Ramos (cell line): ENCODE results near the gene RAP1GAP2.

Experiments used
- in situ Hi-C: fragments of 300-500 bp; cut with MboI; formaldehyde crosslinking; loops from one replicate; pipeline ENCODE4 v1.14.3; 2022; ENCODE audit warnings: low sequenced_read_pairs; ENCODE audit not compliant: unreplicated experiment

RAP1GAP2 gene

DNA sequence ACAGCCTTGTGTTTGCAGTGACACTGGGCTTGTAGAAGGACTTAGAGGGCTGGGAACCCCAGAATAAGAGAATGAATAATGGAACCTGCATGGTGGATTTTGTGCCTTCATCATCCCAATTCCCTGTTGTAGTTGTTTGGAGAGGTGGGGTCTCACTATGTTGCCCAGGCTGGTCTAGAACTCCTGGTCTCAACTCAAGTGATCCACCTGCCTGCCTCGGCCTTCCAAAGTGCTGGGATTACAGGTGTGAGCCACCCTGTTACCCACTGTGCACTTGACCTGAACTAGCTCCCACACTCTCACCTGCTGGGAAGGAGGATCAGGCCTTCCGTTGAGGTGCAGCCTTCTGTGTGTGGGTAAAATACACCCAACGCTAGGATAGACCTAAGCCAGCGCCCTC lies 55.4 kb downstream of the RAP1GAP2 start:
- in situ Hi-C loops: no loop called here

DNA sequence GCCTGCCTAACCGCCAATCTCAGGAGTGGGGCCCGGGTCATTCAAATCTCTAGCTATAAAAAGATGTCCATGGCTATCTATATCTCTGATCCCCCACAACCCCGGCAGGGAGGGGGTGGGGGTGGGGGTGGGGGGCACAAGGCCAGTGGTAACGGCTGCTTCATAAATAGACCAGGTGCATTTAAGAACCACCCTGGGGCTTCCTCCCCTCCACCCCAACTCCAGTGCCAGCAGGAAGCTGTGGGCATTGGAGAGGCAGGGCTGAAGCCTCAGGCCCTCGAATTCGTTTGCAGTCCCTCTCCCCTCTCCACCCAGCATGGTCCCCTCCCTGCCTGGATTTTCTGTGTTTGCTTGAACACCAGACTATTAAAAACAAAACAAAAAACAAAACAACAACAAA lies 56.0 kb downstream of the RAP1GAP2 start:
- in situ Hi-C loops: no loop called here

DNA sequence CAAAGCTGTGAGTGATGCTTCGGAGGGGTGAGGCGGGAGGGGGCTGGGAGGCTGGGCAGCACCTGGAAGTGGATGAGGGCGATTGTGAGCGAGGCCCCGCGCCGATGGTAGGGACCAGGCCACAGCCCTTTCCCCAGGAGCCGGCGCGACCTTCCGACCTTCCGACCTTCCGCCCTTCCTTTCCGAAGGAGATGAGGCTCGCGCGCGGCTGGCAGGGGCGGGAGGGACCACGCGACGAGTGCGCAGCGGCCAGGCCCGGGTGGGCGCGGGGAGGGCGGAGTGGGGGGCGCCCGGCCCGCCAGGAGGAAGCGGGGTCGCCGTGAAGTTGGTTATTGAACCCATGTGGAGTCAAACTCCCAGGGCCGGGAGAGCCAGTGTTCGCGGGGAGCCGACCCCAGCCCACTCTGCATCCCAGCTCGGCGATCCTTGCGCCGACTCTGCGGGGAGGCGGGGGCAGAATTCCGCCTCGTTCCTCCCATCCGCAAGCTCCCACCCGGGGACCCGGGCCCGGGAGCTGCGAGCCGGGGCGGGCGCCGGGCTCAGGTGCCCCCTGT lies 56.6 kb downstream of the RAP1GAP2 start:
- in situ Hi-C loops: no loop called here

DNA sequence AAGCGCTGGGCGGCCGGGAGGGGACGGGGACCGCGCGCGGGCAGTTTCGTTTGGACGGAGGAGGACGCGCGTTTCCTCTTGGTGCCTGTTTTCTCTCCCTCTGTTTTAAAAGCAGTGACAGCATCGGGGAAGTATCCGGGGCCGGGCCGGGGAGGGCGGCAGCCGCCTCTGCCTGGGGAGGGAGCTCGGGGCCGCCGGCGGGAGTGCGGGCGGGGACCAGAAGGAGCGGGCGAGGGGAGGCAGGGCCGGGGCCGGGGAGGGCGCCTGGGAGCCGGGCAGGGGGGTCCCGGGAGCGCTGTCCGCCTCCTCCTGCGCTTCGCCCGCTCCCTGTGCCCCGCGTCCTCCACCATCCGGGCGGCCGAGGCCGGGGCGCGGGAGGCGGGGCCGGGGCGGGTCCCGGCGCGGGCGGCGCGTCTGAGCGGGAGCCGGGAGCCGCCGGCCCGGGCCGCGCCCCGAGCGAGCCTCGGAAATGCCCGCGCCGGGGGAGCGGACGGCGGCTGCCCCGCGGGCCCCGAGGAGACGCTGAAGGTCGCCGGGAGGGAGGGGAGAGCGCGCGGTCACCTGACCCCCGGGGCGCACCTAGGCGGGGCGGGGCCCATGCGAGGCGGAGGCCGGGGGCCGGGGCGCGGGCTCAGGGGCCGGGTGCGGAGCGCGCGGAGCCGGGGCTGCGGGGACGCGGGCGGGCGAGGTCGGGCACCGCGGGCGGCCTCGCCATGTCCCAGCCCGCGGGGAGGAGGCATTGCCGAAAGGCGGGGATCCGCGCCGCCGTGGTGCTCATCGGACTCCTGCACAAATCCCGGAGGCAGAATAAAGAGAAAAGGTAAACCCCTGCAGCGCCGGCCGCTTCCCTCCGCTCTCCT lies 57.3 kb downstream of the RAP1GAP2 start:
- in situ Hi-C loops: no loop called here

DNA sequence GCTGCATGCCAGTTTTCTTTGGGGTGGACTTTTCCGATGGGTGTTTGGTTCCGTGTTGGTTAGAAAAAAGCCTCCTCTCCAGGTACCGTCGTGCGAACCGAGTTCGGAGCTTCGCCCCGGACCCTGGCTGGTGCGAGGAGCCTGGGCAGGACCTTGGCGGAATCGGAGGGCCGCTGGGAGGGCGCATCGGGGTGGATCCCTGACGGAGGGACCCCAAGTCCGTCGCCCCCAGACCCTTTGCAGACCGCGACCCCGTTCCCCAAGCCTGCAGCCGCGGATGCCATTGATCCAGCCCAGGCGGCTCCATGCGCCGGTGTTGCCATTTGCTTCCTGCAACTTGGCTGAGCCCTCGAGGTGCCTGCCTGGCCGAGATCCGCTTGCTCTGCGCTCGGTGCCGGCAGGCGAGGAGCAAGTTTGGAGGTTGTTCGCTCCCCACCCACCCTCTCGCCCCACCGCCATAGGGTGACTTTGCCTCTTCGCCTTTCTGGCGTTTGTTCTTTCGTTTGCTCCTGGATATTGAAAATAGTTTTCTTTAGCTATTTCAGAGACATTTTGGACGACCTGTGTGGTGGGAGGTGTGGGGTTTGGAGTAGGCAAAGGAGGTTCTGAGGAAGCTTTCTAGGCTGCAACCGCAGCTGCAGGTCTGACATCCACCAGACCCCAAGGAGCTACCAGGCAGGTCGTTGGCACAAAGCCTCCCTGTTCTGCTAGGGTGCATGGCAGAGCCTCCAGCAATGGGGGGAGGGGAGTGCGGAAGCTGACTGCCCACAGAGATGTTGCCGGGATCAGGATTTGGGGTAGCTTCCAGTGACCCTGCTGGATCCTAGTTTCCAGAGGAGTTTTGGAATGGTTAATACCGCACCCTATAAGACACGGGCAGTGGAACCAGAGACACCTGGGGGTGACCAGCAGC lies 58.2 kb downstream of the RAP1GAP2 start:
- in situ Hi-C loops: no loop called here

DNA sequence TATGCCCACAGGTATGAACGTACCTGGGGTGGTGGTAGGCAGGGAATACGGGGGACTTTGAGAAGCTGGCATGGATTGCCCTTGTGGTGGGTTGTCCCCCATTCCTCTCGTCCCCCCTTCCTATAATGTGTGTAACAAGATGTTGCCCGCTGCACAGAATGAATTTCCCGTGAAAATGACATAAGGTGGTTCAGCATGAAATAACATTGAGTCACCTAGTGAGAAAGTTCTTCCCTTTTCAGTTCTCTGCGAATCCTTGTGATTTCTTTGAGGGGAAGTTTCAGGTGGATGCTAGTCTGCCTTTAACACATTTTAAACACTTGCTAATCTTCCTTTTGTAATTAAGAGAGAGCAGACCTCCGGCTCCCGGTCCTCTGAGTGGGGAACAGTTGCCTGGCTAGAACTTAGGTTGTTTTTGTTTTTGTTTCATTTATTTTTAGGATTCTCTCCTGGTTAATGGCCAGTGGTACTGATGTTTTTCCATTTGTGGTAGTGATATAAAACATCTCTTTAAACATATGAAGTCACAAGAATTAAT lies 58.9 kb downstream of the RAP1GAP2 start:
- in situ Hi-C loops: no loop called here

DNA sequence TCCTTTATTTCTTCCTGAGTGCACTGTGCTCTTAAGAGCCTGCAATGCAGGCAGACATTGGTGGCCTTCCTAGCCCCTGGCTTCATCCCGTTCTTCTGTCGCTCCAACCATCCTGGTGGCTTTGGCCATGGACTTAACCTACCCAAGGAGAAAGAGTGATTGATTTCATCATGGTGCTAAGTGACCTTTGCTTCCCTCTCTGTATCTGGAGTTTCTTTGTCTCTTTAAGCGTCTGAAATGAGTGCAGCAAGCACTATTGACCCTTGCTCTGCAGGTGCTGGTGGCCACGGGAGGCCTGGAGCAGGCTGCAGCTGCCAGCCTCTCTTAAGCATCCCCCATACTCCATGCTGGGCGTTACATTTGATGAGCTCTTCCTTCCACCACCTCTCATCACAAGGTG lies 60.5 kb downstream of the RAP1GAP2 start:
- in situ Hi-C loops: no loop called here

DNA sequence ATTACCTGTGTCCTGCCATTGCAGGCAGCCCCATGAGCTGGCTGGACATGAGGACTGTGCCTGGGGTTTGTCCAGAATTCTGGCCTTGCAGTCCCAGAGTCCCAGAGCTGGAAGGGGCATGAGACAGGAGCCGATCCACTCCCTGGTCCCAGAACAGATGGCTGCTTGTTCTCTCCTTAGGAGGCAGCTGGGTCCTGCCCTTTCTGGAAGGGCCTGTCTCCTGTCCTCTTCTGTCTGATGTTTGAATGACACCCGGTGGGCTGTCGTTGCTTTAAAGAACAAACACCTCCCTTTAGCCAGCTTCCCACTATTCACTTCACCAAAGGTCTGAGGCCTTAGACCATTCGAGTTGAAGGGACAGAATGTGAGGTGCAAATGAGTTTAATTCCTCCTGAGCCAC lies 63.8 kb downstream of the RAP1GAP2 start:
- in situ Hi-C loops: no loop called here

DNA sequence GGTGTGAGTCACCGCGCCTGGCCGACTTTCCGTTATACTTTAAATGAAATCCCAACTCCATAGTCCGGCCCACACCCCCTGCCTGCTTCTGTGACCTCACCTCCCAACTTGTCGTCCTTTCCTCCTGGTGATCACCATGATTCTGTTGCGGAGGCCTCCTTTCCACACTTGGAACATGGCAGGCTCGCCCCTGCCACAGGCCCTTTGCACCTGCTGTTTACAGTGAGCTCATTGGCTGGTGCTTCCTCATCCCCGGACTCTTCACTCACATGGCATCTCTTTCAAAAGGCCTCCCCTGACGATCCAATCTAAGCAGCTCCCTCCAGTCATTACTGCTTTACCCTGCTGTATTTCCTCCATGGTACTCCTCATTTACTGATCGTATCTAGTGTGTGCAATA lies 64.6 kb downstream of the RAP1GAP2 start:
- in situ Hi-C loops: no loop called here

DNA sequence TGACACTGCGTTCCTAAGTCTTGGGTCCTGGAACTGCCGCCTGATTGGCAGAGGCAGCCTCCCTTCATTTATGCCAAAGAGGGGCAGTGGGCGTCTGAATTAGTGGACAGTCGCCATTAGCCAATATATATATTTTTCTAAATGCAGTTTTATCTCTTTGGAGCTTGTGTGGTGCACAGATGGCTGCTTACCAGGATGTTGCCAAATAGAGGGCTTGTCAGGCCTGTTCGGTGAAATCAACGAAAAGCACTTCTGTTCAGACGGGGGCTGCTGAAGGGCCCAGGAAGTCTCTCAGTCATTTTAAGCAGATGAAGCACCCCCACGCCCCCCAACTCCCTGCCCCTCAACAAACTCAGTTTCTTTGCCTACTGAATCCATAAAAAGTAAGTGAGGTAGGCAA lies 66.0 kb downstream of the RAP1GAP2 start:
- in situ Hi-C loops: no loop called here

DNA sequence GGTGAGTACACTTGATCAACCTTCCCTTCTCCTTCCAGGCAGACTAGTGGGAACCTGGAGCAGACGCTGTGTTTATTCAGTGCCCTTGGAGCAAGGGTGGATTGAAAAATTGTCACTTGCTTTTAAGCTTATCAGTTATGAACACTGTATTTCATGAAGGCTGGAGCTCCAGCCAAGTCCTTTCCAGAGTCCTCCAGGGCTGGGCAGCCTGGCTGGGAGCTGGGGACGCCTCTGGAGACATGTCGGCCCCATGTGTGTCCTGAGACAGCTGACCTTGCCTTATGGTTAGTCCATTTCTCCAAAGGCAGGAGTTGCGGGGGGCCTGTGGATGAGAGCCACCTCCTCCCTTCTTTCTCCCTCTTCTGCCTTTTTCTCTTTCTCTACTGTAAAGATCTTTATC lies 67.0 kb downstream of the RAP1GAP2 start:
- in situ Hi-C loops: no loop called here

DNA sequence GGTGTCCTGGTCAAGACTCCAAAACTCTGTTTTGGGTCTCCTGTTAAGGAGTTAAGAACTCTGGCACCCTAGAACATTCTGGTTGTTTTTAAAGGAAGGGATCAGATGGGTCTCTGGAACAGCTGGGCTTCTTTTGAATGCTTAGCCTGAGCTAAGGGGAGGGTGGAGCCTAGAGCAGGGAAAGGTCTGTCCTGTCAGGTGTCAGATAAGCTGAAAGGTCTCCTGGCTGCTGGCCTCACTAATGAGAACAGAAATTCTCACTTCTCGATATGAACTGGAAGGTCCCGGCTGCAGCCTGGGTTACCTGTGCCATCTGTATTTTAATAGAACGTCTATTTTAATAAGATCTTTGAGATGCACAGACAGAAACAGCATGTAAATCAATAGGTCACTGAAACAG lies 69.0 kb downstream of the RAP1GAP2 start:
- in situ Hi-C loops: no loop called here

DNA sequence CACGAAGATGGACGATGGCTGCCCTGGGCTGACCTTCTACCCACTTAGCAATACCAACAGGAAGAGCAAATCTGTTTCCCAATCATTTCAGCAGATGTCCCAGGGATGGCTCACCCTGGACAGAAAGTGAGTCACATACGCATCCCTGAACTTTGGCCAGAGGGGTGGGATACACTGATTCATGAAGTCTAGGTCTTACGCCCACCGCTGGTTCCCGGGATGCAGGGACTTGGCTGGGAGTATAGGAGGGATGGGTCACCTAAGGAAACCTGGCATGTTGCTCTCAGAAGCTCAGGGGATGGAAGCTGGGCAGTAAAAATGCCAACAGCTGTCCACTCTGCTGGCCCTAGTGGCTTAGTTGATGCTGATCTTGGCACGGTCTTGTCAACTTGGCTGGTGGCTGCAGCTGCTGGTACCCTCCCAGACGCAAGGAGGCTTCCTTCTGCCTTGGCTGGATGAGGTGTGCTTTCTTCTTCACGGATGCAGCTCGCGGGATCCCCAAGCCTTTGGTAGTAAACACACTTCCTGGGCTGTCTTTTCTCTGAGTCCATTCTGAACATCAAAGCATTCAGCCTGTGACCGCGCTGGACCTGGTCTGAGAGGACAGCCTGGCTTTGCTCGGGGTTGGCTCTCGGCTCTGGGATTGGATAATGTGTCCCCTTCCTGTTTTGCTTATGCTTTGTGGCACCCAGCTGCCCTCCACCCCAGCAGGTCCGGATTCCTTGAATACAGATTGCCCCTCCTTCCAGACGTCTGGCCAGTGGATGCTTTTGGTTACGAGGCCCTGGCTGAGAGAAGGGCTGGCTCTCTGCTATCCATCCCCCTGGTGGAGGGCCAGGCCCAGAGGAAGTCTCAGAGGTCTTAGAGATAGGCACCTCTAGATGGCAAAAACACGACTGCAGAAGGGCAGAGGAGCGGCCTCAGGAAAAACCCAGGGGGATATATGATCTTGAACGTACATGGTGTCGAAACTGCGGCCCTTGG lies 71.5 kb downstream of the RAP1GAP2 start:
- in situ Hi-C loops: no loop called here

DNA sequence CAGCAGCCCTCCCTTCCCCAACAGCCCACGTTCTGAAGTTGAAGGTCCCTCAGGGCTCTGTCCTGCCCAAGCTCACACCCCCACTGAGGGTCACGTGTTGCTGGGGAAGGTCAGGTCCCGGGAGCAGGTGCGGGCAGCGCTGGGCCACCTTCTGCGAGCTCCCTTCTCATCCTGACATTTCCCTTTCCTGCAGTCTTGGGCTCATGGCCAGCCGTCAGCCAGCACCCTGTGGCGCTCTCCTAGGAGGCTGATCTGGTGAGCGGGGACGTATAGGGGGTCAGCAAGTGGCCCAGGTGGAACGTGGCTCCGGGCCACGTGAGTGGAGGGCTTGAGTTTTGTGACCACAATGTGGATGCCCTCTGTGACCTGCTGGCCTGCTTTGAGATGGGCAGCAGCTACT lies 73.4 kb downstream of the RAP1GAP2 start:
- in situ Hi-C loops: no loop called here

DNA sequence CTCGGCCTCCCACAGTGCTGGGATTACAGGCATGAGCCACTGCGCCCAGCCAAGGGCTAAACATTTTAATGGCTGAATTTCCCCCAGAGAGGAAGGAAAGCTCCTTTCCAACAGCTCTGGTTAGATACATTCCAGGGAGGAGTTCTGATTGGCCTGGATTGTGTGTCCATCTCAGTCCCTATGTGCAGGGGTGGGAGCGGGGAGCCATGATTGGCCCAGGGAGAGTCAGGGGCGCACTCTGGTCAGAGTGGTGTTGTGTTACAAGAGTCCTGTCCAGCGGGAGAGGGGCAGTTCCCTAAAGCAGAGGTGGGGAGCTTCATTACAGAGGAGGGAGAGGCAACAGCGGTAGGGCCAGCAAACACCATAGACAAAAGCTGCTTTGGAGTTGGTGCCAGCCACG lies 75.0 kb downstream of the RAP1GAP2 start:
- in situ Hi-C loops: no loop called here

DNA sequence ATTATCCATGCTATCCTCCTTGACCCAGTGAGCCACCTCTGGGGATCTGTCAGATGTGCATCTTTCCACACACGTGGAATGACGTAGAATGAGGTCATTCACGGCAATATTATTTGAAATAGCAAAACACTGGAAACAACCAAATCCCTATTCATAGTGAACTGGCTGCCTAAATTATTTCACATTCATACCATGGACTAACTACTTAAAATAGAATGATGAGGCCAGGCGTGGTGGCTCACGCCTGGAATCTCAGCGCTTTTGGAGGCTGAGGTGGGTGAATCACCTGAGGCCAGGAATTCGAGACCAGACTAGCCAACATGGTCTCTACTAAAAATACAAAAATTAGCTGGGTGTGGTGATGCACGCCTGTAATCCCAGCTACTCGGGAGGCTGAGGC lies 75.5 kb downstream of the RAP1GAP2 start:
- in situ Hi-C loops: no loop called here

DNA sequence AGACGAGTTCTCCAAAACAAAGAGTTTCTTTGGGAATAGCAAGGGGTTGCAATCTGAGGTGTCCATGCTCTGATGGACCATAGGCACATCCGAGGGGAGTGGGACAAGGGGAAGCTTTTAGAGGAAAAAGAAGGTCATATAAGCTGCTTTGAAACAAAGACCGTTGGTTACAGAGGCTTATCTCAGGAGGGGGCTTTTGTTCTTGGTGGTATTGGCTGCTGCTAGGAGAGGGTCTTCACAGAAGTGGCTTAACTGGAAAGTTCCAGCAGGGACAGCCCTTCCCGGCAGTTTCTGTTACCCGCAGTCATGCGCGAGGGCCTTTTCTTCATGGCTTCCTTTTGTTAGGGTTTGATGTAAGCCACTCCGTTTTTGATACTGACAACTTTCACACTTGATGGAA lies 76.0 kb downstream of the RAP1GAP2 start:
- in situ Hi-C loops: no loop called here

DNA sequence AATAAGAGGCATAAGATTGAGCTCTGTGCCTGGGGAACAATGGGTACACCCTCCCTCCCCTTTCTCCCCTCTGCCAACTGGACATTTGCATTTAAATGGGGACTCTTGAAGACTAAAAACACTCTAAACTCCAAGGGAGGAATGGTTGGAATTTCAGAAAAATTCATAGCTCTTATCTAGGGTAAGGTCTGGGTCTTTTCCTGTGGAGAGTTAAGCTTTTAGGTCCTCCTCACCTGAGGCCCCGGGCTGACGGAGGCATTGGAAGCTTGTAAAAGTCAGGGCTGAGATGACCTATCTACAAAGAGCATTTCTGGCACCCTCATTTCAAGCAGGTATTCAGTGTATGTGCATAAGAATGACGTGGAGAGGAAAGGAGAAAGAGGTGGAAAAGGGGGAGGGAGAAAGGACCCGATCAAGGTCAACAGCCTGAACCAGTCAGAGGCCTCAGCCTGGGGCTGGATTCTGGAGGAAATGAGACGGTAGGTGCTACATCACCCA lies 78.0 kb downstream of the RAP1GAP2 start:
- in situ Hi-C loops: no loop called here

DNA sequence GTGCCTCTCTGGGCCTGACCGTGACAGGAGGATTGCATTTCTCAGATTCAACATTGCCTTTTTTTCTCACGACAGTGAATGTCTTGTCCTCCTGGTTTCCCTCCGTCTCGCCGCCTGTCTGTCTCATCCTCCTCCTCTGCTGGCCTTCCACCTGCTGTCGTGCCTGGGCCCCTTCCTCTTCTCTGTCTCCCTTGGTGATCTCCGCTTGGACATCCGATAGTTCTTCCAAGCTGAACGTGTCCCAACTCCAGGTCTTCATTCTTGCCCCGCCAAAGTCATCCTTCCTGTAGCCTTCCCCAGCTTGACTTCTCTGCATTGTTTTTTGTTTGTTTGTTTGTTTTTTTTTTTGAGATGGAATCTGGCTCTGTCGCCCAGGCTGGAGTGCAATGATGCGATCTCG lies 79.4 kb downstream of the RAP1GAP2 start:
- in situ Hi-C loops: no loop called here

DNA sequence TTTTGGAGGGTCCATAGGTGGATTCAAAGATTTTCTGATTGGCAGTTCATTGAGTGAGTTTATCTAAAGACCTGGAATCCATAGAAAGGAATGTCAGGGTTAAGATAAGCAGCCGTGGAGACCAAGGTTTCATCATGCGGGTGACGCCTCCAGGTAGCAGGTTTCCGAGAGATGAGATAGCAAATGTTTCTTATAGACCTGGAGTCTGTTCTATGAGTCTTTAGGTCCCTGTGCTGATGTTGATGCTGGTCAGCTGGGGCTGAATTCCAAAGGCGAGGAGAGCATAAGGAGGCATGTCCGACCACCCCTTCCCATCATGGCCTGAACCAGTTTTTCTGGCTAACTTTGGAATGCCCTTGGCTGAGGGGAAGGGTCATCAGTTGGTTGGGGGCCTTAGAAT lies 80.2 kb downstream of the RAP1GAP2 start:
- in situ Hi-C loops: no loop called here
